ENCODE measurements around the gene PTGDR.

PTGDR gene

GRCh38 chr14:52314595-52315354 is 47.3 kb downstream of the PTGDR start:
- no peak for TF ChIP-seq CTCF (IDR thresholded peaks at IDR 0.05; ENCODE audit: insufficient read depth, low read length, missing control alignments)
- no peak for DNase-seq (ENCODE audit: low read depth, low spot score)
- ChIA-PET POLR2A (interaction anchor here (1.5 kb wide), 2 partner anchors 13 to 144 kb away, joined by 4 to 5 read pairs; no protein-coding TSS in a partner anchor), CTCF (interaction anchor here (6.7 kb wide), 1 partner anchor 15 kb away, joined by 44 read pairs; no protein-coding TSS in a partner anchor)
- peak overlapping the region; percentile 77 for H3K4me3 ChIP-seq (ENCODE audit: low read depth, low read length)

- POLR2A ChIA-PET = no interaction called here
- H3K4me3 ChIP-seq (ENCODE audit: low read depth, low read length) = peak overlapping the region; percentile 77
- no peak for TF ChIP-seq CTCF (IDR thresholded peaks at IDR 0.05; ENCODE audit: insufficient read depth, low read length, missing control alignments)
- DNase-seq (ENCODE audit: low read depth, low spot score) = no peak
- CTCF ChIA-PET = no interaction called here
Measured at GRCh38 chr14:52315355-52315718, 47.8 kb downstream of the PTGDR start.

DNA sequence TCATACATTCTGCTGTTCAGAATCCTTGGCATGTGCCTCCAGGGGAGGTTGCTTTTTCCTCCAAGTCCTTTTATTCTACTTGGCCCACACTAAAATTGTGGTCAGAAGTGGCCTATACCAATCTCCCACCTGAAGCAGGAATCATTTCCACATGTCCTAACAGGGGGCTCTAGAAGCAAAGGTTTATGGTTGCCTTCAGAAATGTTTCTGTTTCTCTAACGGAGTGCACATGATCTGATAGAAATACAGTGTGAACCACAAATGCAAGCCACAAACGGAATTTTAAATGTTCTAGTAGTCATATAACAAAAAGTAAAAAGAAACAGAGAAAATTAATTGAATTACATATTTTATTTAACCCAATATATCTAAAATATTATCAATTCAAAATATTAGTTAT is 50.6 kb downstream of the PTGDR start:
- no peak overlapping the region for H3K4me3 ChIP-seq (ENCODE audit: low read depth, low read length)
- DNase-seq (ENCODE audit: low read depth, low spot score) = no peak
- CTCF ChIA-PET = interaction anchor here (1.1 to 3.2 kb wide), 2 partner anchors 8 to 18 kb away, joined by 3 to 12 read pairs; no protein-coding TSS in a partner anchor
- no peak for TF ChIP-seq CTCF (IDR thresholded peaks at IDR 0.05; ENCODE audit: insufficient read depth, low read length, missing control alignments)
- POLR2A ChIA-PET = no interaction called here

DNA sequence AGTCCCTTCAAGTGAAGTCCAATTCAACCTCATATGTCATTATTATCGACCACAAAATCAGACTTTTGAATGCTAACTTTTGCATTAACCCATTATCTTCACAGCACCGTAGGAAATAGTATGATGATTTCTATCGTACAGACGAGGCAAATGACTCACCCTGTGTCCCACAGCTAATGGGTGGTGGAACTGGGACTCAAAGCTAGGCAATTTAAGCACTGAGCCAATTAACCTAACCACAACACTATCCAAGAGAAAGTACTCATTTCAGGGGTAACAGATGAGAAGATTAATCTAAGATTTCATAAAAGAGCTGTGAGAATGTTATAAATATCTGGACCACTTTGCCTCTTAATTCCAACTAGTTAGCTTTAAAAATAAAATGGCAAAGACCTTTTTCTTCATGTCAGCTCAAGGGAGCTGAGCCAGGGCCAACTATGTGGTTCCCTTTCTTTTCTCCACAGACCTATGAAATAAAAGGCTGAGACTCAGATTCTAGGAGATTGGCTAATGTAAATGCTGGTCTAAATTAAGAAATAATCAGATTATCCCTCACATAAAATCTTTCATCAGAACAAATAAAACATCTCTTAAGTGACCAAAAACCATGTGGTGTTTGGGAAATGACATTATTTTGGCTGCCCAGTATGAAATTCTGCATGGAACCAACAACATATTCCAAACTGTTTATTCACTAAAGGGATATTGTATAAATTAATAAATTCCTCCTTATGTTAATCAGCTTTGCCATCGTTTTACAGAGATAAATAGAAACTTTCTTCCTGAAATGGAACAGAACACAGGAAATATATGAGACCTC is 51.5 kb downstream of the PTGDR start:
- CTCF ChIA-PET = interaction anchor here (1.5 to 3.2 kb wide), 2 partner anchors 10 to 19 kb away, joined by 3 to 12 read pairs; no protein-coding TSS in a partner anchor
- POLR2A ChIA-PET = no interaction called here

GRCh38 chr14:52319919-52320318 is 52.4 kb downstream of the PTGDR start:
- CTCF ChIA-PET = interaction anchor here (1.5 to 3.2 kb wide), 2 partner anchors 9 to 20 kb away, joined by 3 to 12 read pairs; no protein-coding TSS in a partner anchor
- no peak for TF ChIP-seq CTCF (IDR thresholded peaks at IDR 0.05; ENCODE audit: insufficient read depth, low read length, missing control alignments)
- no peak for DNase-seq (ENCODE audit: low read depth, low spot score)
- POLR2A ChIA-PET = no interaction called here
- H3K4me3 ChIP-seq (ENCODE audit: low read depth, low read length) = no peak overlapping the region

More for the DNA sequence above, 51.5 kb downstream of the PTGDR start:
- no peak for DNase-seq (ENCODE audit: low read depth, low spot score)
- TF ChIP-seq CTCF (IDR thresholded peaks at IDR 0.05; ENCODE audit: insufficient read depth, low read length, missing control alignments) = no peak
- no peak overlapping the region for H3K4me3 ChIP-seq (ENCODE audit: low read depth, low read length)

DNA sequence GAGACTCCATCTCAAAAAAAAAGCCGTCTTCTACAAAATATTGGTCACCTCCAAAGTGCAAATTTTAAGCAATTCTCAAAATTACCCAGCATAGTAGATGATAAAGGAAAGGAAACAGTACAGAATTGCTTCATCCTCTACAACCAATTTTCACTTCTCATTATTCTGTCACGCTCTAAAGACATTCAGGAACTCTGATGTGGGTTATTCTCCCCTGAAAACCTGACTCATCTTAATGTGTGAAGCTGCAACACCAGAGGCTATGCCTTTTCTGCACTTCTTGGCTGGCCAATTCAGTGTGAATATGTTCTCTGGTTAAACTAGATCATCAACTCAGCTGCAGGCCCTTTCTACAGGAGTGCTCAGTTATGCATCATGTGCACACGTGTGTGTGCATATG is 57.6 kb downstream of the PTGDR start:
- POLR2A ChIA-PET = no interaction called here
- H3K4me3 ChIP-seq (ENCODE audit: low read depth, low read length) = no peak overlapping the region
- CTCF ChIA-PET = interaction anchor here (1.2 to 1.5 kb wide), 2 partner anchors 8 to 25 kb away, joined by 3 to 4 read pairs; no protein-coding TSS in a partner anchor
- DNase-seq (ENCODE audit: low read depth, low spot score) = no peak
- no peak for TF ChIP-seq CTCF (IDR thresholded peaks at IDR 0.05; ENCODE audit: insufficient read depth, low read length, missing control alignments)
